GM19438 (cell line): ENCODE measurements around the gene IQCK.

Source experiments
- ATAC-seq: cut with Tn5 transposase; IDR thresholded peaks from one replicate; pipeline ENCODE4 v1.9.1; 2021; ENCODE audit warnings: low read depth; ENCODE audit not compliant: unreplicated experiment

The IQCK gene

DNA sequence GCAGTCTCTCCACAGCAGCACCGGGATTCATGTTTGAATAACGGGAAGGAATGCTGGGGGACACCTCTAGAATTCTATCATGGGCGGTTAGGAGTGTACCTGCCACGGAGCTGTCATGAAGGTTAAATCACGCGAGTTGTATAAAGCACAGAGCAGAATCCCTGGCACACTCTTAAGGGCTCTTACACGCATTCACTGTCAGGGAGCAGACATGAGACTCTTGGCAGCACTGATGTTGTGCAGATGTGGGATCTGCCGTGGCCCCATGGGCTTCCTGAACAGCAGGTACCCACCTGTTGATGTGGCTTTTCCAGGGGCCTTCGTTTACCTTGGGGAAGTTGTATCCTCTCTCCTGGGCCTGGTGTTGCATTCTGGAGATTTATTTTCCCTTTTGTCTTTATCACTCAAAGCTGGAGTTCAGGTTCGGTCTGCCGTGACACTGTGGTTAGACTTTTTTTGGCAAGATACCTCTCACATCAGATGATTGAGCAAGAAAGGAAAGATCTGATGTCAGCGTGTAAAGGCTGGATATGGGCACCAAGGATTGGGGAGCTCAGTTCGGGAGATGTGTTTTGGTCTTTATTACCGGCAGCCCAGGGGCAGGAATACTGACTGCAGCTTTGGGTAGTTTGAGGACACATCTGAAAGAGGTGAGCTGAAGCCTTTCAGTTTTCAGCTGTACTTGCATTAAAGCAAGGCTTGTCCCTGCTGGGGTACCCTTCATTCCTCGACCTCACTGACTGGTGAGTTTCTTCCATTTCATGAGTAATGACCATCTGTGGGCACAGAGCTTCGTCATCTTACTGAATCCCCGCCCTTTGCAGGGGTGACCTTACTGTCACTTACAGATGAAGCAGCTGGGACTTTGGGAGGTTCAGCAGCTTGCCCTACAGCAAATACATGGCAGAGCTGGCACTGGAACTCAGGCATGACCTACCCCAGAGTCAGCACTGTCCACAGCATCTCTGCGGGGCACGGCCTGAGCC is 19.3 kb upstream of the IQCK start:
- no peak for ATAC-seq

DNA sequence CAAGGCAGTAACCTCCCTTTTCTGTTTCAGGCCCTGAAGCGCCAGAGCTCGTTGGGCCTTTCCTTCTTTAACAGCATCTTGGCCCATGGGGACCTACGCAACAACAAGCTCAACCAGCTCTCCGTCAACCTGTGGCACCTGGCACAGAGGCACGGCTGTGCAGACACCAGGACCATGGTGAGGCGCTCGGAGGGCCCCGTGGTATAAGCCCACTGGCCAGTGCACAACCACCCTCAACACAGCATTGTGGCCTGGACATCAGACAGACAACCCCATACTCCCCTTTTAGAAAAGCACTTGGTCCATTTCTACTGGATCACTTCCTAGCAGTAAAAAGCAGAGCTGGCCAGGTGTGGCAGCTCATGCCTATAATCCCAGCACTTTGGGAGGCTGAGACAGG is 18.6 kb upstream of the IQCK start:
- ATAC-seq: no peak

DNA sequence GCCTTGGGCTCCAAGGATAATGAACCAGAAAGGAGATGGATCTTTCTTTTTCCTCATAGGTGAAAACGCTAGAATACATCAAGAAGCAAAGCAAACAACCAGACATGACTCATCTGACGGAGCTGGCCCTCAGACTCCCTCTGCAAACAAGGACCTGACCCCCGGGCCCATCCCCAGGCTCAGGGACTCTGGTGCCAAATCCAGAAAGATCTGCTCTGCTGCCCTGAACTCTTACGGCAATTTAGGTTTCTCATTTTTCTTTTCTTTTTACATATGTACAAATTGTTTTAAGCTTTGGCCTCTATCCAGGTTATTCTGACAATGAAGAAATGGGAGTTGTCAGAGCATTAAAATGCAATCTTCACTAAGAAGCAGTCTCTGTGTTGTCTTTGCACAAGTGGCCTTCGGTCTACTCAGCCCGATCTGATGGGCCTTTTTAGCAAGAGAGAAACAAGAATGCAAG is 17.7 kb upstream of the IQCK start:
- ATAC-seq: no peak

DNA sequence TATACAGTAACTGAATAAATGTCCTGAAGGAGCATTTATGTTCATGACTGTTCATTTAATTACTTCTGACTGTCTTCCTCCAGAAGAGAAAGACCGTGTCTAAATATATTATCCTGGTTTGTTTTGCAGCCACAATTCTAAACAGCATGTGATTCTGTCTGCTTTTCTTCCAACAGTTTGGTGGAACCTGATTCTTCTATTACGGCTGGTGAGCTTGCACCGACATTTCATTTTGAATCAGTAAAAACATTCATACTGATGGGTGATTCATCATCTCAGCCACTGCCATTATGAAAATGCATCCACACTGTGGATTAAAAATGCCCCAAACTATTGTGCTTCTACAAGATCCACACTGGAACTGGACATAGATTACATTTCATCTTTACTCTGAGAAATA is 17.0 kb upstream of the IQCK start:
- no peak for ATAC-seq

DNA sequence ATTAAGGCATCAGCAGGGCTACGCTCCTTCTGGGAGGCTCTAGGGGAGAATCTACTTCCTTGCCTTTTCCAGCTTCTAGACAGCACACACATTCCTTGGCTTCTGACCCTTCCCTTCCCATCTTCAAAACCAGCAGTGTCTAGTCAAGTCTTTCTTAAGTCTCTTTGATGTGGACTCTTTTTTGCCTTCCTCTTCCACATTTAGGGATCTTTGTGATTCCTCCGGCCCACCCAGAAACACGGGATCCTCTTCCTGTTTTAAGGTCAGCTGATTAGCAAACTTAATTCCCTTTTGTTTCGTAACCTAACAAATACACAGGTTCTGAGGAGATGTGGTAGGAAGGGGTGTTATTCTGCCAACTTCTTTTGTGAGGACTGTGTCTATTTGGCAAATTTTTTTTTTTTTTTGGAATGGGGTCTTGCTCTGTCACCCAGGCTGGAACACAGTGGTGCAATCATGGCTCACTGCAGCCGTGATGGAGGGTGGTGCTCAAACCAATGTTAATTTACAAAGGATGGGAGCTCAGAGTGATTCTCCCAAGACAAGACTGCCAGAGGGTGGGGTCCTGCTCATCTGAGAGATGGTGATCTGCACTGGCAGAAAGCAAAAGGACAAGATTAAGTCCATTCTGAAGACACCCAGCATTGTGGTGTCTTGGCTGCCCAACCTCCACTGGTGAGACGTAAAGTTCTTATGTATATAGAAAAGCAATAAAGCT is 14.7 kb upstream of the IQCK start:
- no peak for ATAC-seq

DNA sequence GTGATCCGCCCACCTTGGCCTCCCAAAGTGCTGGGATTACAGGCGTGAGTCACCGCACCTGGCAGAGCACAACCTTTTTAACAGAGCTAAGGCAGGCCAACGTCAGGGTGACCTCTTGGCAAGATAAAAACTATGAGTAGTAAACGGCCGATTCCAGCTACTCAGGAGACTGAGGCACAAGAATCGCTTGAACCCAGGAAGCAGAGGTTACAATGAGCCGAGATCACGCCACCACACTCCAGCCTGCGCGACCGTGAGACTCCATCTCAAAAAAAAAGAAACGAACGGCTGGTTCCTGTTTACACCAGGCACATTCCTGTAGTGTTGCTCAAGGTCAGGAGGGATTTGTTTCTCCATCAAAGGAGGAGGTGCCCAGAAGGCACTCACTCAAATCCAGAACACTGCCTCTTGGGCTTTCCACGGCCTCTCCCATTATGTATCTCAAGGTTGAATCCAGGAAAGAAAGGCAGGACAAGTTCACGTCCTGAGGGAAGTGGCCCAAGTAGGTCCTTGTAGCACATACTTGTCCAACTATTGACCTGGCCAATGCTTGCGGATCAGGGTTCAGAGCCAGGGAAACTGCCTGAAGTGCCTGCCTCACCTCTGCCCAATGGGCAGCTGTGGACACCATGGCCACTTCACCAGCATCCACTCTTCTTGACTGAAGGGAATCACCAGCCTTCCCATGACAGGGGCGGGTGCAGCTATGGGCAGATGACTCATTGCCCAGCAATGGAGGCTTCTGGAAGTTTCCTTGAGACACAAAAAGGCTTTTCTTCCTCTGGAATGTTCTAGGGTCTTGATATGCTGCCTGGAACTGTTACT is 13.5 kb upstream of the IQCK start:
- no peak for ATAC-seq

DNA sequence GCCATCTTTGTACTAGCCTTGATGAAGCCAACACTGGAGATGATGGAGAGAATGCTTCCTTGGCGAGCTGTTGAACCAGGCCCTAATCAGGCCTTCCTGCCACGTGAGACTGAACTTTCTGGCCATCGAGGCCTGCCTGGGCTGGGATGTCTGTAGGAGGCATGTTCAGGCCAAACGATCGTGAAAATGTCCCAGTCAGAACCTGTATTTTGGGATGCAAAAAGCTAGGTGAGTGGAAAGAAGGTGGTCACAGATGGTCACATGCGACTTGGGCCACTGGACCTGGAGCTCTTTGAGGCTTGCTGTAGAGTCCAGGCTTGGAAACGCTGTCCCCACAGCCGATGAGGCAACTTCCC is 12.9 kb upstream of the IQCK start:
- ATAC-seq: no peak

DNA sequence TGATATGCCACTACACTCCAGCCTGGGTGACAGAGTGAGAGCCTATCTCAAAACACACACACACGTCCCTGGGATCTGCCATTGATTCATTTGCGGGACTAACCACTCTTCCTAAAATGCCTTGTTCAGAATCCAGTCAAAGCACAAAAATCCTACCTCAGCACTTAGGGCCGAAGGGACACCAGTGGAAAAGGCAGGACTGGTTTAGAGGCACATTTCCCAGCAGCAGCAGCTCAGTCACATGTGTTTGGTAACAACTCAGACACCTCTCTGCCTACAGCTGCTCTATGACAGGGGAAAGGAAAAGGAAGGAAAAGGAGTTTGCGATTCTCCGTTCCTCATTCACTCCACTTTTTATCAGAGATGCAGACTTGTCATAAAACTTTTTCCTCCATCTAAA is 12.2 kb upstream of the IQCK start:
- ATAC-seq: no peak

DNA sequence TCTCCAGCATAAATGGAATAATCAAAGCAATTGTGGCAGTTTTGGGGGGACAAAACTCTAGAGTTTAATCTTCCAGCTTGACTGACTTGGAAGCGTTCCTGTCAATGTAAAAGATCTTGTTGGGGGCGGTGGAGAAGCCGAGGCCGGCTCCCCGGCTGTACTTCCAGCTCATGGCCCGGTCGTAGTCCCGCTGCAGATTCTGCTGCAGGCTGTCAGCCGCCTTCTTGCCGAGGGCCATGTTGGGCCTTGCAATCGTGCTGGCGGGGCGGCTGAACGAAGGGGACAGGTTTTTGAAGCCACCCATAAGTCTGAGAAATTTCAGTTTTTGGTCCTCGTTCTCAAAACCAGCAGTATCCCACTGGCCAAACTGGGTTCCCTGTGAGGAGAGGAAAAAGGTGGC is 11.2 kb upstream of the IQCK start:
- no peak for ATAC-seq

DNA sequence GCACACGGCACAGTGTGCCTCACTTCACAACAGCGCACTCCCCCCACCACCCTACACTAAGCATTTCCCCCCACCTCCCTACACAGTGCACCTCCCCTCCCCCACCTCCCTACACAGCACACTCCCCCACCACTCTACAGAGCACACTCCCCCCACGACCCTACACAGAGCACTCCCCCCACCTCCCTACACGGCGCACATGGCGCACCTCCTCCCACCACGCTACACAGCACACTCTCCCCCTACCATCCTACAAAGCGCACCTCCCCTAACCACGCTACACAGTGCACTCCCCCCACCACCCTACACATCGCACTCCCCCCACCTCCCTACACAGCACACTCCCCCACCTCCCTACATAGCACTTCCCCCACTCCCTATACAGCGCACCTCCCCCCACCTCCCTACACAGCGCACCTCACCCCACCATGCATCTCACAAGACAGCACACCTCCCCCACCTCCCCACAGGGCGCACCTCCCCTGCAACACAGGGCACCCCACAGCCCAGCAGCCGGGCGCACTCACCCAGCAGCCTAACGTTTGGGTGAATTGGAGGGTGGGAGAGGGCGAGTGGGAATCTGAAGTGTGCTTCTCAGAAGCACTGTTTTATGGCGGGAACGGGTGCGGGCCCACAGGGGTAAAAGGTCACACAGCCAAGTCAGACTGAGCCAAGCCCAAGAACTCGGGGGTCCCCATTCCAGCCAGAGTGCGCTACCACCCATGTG is 10.3 kb upstream of the IQCK start:
- ATAC-seq: no peak

DNA sequence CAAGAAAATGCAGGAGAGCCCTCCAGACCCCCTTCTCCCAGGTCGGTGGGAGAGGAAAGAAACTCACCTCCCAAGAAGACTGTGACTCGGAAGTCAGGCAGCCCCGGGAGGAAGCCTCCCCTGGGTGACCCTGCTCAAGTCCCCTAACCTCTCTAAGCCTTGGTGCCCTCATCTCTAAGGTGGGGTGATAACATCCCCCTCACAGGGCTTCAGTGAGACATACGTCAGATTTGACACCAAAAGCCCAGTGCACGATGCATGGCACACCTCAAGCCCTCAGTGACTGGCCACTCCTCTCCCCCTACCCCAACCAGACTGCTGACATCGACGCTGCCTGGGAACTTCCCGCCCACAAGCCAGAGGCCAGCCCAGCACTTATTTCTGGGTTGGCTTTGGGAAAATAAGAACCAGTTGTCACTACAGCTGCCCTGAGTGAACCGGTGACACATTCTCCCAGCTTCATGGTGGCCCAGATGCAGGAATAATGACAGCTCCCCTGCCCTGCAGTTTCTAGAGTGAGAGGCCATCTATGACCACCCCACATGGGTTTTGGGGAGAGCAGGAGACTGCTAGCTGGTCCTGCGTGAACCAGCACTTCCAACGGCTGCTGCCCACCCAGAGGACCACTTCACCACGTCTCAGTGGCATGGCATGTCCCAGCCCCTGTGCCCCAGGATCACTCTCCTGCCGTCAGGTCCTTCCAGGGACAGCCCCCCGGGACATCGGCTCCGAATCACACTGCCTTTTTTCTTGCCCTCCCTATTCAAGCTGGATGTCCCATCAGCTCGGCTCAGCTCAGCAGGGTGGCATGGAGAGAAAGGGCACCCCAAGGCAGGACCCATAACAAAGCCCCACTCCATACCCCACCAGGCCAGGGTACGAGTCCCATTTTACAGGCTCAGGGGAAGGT is 9.5 kb upstream of the IQCK start:
- no peak for ATAC-seq

DNA sequence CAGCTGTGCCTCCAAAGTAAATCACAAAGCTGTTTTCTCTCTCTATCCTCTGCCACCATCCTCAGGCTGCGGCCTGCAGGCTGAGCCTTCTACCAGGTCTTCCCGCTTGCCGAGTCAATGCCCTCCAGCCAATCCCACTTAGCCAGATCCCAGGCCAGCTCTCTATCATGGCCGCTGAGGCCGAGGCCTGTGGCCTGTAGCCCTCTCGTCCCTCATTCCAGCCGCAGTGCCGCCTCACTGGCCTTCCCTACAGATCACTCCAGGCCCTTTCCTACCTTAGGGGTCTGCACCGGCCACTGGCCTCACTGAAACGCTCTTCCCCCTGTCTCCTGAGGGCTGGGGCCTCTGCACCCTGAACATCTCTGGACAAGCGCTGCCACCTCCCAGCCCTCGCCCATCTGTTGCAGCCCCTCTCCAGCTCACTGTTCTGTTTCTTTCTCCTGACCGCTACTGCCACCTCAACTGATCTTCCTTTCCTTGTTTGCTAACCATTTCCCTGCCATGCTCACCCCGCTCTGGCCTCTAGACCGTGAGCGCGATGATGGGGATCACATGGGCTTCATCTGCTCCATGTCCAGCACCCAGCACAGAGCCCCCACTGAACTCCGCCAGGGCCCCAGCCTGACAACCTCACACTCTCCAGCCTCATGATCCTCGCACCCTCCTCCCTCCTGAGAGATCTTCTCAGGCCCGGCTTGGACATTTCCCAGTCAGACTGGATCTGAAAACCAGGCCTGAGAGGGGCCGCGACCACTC is 8.5 kb upstream of the IQCK start:
- no peak for ATAC-seq

DNA sequence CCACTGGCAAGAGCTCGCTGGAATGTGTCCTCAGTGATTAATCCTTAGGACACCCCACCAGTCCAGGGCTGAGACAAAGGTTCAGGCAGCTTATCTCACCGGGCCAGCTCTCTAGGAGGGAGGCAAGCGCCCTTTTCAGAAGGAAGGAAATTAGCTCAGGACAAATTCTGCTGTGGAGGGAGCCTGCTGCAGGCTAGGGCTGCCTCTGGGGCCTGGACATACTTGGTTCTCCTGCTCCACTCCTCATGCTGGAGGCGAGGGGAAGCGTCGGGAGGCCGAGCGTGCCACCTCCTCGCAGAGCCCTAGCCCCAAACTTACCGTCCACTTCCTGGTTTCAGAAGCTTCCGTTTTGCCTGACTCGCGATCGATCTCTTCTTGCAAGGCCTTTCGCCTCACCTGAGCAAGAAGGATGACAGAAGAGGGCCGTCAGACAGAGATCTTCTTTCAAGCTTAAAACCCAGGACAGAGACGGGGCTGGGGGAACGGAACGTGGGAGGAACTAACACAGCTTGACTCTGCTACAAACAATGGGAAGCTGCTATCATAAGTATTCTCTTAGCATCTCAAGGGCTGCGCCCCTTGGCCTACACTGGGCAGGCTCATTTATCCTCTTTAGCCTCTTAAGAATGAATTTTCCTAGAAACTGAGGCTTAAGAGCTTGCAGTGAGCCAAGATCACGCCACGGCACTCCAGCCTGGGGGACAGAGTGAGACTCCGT is 7.7 kb upstream of the IQCK start:
- ATAC-seq: no peak

DNA sequence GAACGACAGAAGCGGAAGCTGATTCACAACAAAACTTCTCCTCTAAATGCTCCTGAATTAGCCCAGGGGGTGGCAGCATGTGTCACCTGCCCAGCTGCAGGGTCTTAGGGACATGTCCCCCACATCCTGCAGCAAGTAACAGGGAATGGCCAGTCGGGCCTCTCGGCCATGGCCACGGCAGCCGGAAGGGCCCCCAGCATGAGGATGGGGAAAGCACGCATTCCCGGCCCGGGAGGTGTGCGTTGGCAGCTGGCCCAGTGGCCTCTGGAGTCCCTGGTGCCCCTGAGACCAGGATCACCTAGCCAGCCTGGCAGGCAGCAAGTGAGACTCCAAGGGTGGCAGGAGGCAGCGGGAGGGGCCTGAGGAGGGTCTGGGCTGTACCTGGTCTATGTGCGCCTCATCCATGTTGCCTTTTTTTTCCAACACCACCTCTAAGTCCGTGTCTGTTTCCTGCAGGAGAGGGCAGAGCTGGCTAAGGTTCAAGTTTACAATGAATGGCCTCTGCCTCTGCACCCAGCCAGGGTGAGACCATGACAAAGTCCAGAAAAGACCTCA is 7.0 kb upstream of the IQCK start:
- ATAC-seq: no peak

DNA sequence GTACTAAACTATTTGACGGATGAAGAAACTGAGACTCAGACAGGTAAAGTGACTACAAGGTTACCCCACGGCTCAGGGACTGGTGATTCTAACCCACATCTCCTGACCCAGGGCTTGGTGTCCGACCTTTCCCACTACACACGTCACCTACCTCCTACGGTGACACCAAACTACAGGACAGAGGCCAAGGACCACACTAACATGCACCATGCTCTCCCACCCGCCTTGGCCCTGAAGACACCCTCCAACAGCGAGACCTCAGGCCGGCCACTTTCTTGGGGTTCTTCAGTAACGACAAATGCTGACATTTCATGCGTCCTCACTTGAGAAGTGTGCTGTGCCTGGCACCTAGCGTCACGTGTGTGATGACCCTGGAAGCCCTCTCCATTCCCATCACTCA is 6.4 kb upstream of the IQCK start:
- no peak for ATAC-seq

DNA sequence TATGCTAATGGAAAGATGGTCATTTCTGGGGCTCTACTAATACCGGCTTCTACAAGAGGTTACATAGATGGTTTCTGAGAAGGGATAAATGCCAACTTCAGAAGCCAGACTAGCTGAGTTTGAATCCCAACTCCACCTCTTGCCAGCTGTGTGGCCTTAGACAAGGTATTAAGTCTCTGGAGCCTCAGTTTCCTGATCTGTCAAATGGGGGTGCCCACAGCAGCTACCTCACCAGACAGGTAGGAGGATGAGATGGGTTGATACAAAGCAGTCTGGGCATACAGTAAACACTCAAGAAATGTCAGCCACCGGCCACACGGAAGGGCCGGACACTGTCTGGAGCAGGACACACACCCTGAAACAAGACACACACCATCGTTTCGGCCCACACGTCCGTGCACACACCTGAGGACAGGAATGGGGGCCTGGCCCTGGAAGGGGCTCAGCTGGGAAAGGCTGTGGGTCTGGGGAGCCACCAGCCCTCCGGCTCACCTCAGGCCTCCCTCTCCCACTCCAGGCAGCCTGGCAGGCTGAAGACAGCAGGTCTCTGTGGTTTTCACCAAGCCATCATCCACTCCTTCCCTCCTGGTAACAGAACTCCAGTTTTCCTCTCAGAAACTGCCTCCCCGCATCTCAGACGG is 5.5 kb upstream of the IQCK start:
- ATAC-seq: no peak

DNA sequence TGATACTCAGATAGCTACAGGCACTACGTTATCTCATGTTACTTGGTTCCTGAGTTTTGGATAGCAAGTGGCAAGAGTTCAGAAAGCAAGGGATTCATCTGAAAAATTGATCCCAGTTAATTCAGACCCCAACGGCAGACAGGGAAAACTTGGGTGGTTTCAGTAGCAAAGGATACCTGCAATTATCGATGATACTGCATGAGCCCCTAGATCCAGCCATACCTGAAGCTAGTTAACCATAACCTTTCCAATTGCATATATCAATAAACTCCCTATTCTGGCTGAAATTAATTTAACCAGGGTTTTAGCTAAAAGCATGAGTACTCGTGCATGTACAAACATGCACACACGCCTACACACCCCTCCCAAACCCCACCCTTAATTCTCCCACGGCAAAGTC is 4.4 kb upstream of the IQCK start:
- no peak for ATAC-seq
